Stimulated activated memory B cell treated with anti-CD40 and anti-IgM and Interleukin-4, amounts not matched to agents 10 μg/mL and 1 μg/mL and 100 μg/mL, for 72 hours (primary cell): Measurements from ENCODE around the gene MFSD2A.
A peak's percentile ranks its signal among the peaks of the same experiment; 100 is the strongest.
"Not testable (repeated sequence)": the region's sequence is repeated elsewhere in the genome, so short reads cannot be mapped to it uniquely, and the experiment has no call there.

Experiments used
- ATAC-seq: fragments of 150-1000 bp; cut with Tn5 transposase; 2 replicates; pipeline ENCODE4 v1.10.0; 2021
- H3K27ac Mint-ChIP-seq: one replicate; pipeline ENCODE4 v1.8.0; 2022; ENCODE audit warnings: mild to moderate bottlenecking, mixed read lengths
- H3K27me3 Mint-ChIP-seq: one replicate; pipeline ENCODE4 v1.8.0; 2022; ENCODE audit warnings: mixed read lengths
- H3K36me3 Mint-ChIP-seq: one replicate; pipeline ENCODE4 v1.8.0; 2022; ENCODE audit warnings: mixed read lengths
- H3K4me1 Mint-ChIP-seq: one replicate; pipeline ENCODE4 v1.8.0; 2022; ENCODE audit warnings: mixed read lengths
- H3K4me3 Mint-ChIP-seq: one replicate; pipeline ENCODE4 v1.8.0; 2022; ENCODE audit warnings: mild to moderate bottlenecking, moderate library complexity, mixed read lengths
- H3K9me3 Mint-ChIP-seq: one replicate; pipeline ENCODE4 v1.8.0; 2022; ENCODE audit warnings: mixed read lengths

MFSD2A gene

GRCh38 chr1:39971138-39971537 is 16.2 kb downstream of the MFSD2A start:
- H3K4me1 Mint-ChIP-seq, result peaks cover 26% of the 10 kb centered on the region
- no peak overlapping the region for H3K27ac Mint-ChIP-seq
- no peak overlapping the region for H3K4me3 Mint-ChIP-seq
- H3K9me3 Mint-ChIP-seq, result no peaks in the 10 kb centered on the region
- no peak for ATAC-seq
- peaks cover 49% of the 10 kb centered on the region for H3K36me3 Mint-ChIP-seq
- no peaks in the 10 kb centered on the region for H3K27me3 Mint-ChIP-seq

DNA sequence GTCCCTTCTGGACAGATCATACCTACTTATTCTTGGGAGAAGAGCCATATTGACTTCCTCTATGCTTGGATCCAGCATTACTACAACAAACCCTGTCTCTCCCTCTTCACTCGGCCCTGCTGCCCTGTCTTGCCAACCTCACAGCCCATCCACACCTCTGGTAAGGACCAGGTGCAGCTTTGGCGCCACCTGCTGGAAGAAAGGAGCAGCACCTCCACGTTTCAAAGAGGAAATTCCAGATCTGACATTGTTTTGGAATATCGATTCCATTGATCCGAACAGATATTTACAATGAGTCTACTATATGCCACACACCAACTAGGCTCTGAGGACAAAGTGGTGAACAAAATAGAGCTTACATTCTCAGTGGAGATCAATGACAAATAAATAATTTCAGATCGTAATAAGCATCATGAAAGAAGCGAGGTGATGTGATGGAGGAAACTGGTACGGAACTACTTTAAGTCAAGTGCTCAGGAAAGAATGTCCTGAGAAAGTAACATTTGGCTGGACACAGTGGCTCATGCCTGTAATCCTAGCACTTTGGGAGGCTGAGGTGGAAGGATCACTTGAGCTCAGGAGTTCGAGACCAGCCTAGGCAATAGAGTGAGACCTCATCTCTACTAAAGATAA is 18.7 kb downstream of the MFSD2A start:
- ATAC-seq, result peak; percentile 79
- Mint-ChIP-seq H3K36me3 (peaks cover 26% of the 10 kb centered on the region), H3K27ac (no peak overlapping the region), H3K27me3 (no peaks in the 10 kb centered on the region), H3K9me3 (no peaks in the 10 kb centered on the region), H3K4me1 (peaks cover 15% of the 10 kb centered on the region), H3K4me3 (no peak overlapping the region)

- ATAC-seq, result no peak
- H3K36me3 Mint-ChIP-seq, result peaks cover 6% of the 10 kb centered on the region
- peaks cover 18% of the 10 kb centered on the region for H3K4me1 Mint-ChIP-seq
- no peaks in the 10 kb centered on the region for H3K9me3 Mint-ChIP-seq
- H3K27me3 Mint-ChIP-seq, result no peaks in the 10 kb centered on the region
- no peak overlapping the region for H3K4me3 Mint-ChIP-seq
- no peak overlapping the region for H3K27ac Mint-ChIP-seq
These were observed 21.8 kb downstream of the MFSD2A start for GRCh38 chr1:39976732-39977131.

- Mint-ChIP-seq H3K27ac (no peak overlapping the region), H3K27me3 (no peaks in the 10 kb centered on the region), H3K4me1 (peaks cover 18% of the 10 kb centered on the region), H3K4me3 (no peak overlapping the region), H3K36me3 (peaks cover 6% of the 10 kb centered on the region), H3K9me3 (no peaks in the 10 kb centered on the region)
- no peak for ATAC-seq
These were observed 22.3 kb downstream of the MFSD2A start for GRCh38 chr1:39977202-39977601.

DNA sequence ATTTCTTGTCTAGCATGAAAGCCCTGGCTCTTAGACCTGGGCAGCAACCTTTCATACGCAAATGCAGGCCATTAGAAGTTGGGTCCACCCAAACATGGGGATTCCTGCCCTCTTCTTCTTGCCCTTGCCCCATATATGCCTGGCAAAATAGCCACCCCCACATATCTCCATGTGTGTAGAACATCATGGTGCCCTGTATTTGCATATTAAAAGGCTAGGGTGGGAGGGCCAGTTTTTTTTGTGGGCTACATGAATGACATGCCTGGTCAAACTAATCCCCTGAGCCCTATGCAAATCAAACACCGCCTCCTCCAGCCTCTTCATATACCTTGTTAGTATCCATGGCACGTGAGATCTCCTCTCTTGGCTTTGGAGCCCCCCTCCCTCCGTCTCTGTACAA is 24.7 kb downstream of the MFSD2A start:
- Mint-ChIP-seq H3K27me3 (no peaks in the 10 kb centered on the region), H3K9me3 (no peaks in the 10 kb centered on the region), H3K4me3 (no peak overlapping the region), H3K27ac (no peak overlapping the region), H3K36me3 (no peaks in the 10 kb centered on the region), H3K4me1 (peaks cover 10% of the 10 kb centered on the region)
- no peak for ATAC-seq

DNA sequence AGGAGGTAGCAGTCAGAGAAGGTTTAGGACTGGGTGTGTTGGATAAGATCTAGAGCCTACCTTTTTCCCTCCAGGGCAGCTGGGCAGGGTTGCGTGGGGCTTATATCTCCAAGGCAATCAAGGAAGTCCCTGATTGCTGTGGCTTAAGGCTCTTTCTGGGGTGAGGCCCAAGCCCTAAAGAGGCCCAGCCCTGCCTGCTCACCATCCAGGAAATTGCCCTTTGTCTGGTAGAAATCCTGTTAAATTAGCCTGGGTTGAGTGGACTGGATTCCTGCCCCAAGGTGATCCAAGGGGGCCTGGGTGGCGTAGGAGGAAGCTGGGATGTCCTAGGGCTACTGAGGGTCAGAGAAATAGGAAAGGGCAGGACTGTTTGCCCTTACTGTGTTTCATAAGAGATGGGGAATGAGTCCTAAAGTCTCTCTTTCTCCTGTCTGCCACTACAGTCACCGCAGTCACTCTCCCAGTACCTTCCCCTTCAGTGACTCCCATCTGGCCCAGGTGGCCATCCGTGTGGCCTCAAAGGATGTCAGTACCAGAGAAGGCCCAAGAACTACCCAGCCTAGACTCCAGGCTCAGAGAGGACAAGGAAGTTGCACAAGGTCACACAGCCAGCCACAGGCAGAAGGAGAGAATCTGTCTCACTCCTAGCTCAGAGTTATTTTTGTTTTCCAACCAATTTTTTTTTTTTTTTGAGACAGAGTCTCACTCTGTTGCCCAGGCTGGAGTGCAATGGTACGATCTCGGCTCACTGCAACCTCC is 25.8 kb downstream of the MFSD2A start:
- Mint-ChIP-seq H3K36me3 (no peaks in the 10 kb centered on the region), H3K4me1 (peaks cover 16% of the 10 kb centered on the region), H3K27ac (no peak overlapping the region), H3K4me3 (no peak overlapping the region), H3K9me3 (no peaks in the 10 kb centered on the region), H3K27me3 (no peaks in the 10 kb centered on the region)
- no peak for ATAC-seq

GRCh38 chr1:39981385-39981784 is 26.4 kb downstream of the MFSD2A start:
- Mint-ChIP-seq H3K4me3 (no peak overlapping the region), H3K36me3 (no peaks in the 10 kb centered on the region), H3K27me3 (no peaks in the 10 kb centered on the region), H3K27ac (no peak overlapping the region), H3K9me3 (no peaks in the 10 kb centered on the region), H3K4me1 (peaks cover 21% of the 10 kb centered on the region)
- ATAC-seq, result no peak

DNA sequence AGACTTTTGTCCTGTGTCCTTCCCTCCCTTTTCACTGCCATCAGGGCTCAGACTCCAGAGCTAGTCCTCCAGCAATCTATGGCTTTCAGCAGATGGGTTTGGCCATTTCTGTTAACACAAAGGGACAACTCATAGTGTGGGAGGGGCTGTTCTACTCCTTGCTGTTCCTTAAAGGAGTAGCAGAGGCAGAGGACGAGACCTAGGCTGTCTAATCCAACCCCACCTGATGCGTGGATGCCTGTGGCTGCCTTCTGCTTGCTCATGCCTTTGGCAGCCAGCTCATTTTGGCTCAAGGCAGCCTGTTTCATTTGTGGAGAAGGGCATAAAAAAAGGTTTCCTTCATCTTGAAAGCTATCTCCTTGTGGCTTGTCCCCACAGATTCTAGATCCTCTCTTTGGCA is 27.0 kb downstream of the MFSD2A start:
- no peak for ATAC-seq
- H3K36me3 Mint-ChIP-seq, result no peaks in the 10 kb centered on the region
- no peaks in the 10 kb centered on the region for H3K27me3 Mint-ChIP-seq
- no peak overlapping the region for H3K4me3 Mint-ChIP-seq
- peaks cover 21% of the 10 kb centered on the region for H3K4me1 Mint-ChIP-seq
- no peaks in the 10 kb centered on the region for H3K9me3 Mint-ChIP-seq
- no peak overlapping the region for H3K27ac Mint-ChIP-seq

GRCh38 chr1:39984480-39984879 is 29.5 kb downstream of the MFSD2A start:
- not testable (repeated sequence) for H3K9me3 Mint-ChIP-seq, H3K27me3 Mint-ChIP-seq, H3K36me3 Mint-ChIP-seq, H3K4me3 Mint-ChIP-seq, H3K27ac Mint-ChIP-seq, ATAC-seq
- H3K4me1 Mint-ChIP-seq, result peaks cover 21% of the 10 kb centered on the region

DNA sequence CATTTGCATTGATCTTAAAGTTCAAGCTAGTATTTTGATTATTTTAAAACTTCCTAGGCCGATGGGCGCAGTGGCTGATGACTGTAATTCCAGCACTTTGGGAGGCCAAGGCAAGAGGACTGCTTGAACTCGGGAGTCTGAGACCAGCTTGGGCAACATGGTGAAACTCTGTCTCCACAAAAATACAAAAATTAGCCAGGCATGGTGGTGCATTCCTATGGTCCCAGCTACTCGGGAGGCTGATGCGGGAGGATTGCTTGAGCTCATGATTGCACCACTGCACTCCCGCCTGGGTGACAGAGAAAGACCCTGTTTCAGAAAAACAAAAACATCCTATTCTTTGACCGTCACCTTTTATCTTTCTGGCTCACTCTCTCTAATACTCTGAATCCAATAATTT is 30.0 kb downstream of the MFSD2A start:
- Mint-ChIP-seq H3K9me3 (no peaks in the 10 kb centered on the region), H3K4me1 (peaks cover 17% of the 10 kb centered on the region), H3K4me3 (no peak overlapping the region), H3K27me3 (no peaks in the 10 kb centered on the region), H3K27ac (no peak overlapping the region), H3K36me3 (no peaks in the 10 kb centered on the region)
- no peak for ATAC-seq

DNA sequence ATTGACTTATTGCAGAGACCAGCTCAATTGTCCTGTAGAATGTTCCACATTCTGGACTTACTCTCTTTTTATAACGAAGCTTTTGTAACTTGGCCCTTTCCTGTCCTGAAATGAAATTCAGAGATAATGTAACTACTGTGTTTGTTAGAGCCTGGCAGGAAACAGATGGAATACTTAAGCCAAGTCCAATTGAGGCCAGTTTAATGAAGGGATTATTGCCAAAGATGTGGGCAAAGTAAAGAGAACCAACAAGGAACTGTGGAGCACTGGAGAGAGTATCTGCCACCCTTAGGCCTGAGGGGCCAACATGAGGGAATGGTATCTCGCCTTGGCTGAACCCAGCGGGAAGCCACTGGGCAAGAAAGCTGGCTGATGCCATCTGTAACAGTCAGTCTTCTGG is 32.9 kb downstream of the MFSD2A start:
- no peak for ATAC-seq
- Mint-ChIP-seq H3K27ac (no peak overlapping the region), H3K9me3 (no peaks in the 10 kb centered on the region), H3K36me3 (no peaks in the 10 kb centered on the region), H3K27me3 (no peaks in the 10 kb centered on the region), H3K4me1 (peaks cover 10% of the 10 kb centered on the region), H3K4me3 (no peak overlapping the region)

- no peak overlapping the region for H3K4me3 Mint-ChIP-seq
- no peak for ATAC-seq
- no peak overlapping the region for H3K27ac Mint-ChIP-seq
- no peaks in the 10 kb centered on the region for H3K27me3 Mint-ChIP-seq
- H3K9me3 Mint-ChIP-seq, result no peaks in the 10 kb centered on the region
- no peaks in the 10 kb centered on the region for H3K36me3 Mint-ChIP-seq
- H3K4me1 Mint-ChIP-seq, result peaks cover 10% of the 10 kb centered on the region
These were observed 33.8 kb downstream of the MFSD2A start for GRCh38 chr1:39988618-39989343.

DNA sequence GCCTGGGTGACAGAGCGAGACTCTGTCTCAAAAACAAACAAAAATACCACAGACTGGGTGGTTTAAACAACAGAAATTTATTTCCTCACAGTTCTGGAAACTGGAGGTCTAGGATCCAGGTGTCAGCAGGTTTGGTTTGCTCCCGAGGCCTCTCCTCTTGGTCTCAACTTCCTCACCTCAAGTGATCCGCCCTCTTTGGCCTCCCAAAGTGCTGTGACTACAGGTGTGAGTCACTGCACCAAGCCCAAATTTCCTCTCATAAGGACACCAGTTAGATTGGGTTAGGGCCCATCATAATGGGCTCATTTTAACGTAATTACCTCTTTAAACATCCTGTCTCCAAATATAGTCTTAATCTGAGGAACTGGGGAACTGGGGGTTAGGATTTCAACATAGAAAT is 35.5 kb downstream of the MFSD2A start:
- ATAC-seq, result no peak
- Mint-ChIP-seq H3K27ac (no peak overlapping the region), H3K36me3 (no peaks in the 10 kb centered on the region), H3K4me3 (no peak overlapping the region), H3K27me3 (no peaks in the 10 kb centered on the region), H3K9me3 (no peaks in the 10 kb centered on the region), H3K4me1 (peaks cover 15% of the 10 kb centered on the region)

DNA sequence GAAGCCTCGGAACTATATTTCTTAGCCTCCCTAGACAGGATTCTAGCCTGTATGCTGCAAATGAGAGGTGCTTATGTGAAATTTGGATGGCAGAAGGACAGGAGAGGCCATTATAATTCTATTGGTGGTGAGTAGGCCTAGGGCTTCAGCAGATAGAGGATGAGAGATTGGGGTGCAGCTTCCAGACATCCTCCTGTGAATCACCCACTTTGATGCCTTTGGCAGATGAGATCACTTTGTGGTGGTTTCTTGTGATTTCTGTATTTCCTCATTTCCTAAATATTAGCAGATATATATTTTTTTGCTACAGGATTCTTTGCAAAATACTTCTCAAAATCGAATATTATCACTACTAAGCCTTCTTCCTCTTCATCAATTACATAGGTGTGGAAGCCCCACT is 37.3 kb downstream of the MFSD2A start:
- H3K27me3 Mint-ChIP-seq, result no peaks in the 10 kb centered on the region
- no peak overlapping the region for H3K27ac Mint-ChIP-seq
- H3K4me1 Mint-ChIP-seq, result peaks cover 24% of the 10 kb centered on the region
- no peak overlapping the region for H3K4me3 Mint-ChIP-seq
- no peaks in the 10 kb centered on the region for H3K36me3 Mint-ChIP-seq
- H3K9me3 Mint-ChIP-seq, result no peaks in the 10 kb centered on the region
- no peak for ATAC-seq

- H3K4me3 Mint-ChIP-seq, result no peak overlapping the region
- no peaks in the 10 kb centered on the region for H3K9me3 Mint-ChIP-seq
- no peaks in the 10 kb centered on the region for H3K36me3 Mint-ChIP-seq
- no peak overlapping the region for H3K27ac Mint-ChIP-seq
- ATAC-seq, result no peak
- H3K4me1 Mint-ChIP-seq, result peaks cover 24% of the 10 kb centered on the region
- H3K27me3 Mint-ChIP-seq, result no peaks in the 10 kb centered on the region
These were observed 37.9 kb downstream of the MFSD2A start for GRCh38 chr1:39992888-39993287.

DNA sequence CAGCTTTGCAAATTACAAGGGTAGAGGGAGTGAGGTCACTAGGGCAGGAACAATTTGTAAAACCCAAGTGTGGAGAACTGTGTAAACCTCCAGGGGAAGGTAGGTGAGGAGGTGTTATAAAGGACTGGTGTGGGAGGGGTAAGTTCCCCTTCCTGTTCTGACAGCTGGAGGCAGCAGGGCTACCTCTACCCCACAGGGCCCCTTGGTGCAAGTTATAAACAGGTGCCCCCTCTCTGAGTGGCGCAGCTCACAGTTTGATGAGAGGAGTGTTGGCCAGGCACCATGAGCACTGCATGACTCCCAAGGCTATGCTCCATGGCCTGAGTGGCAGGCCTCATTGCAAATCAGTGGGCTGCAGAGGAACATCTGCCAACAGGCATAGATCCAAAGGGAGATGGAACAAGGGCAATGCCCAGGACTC is 41.0 kb downstream of the MFSD2A start:
- no peaks in the 10 kb centered on the region for H3K27me3 Mint-ChIP-seq
- H3K9me3 Mint-ChIP-seq, result no peaks in the 10 kb centered on the region
- H3K27ac Mint-ChIP-seq, result no peak overlapping the region
- no peaks in the 10 kb centered on the region for H3K36me3 Mint-ChIP-seq
- peaks cover 28% of the 10 kb centered on the region for H3K4me1 Mint-ChIP-seq
- H3K4me3 Mint-ChIP-seq, result no peak overlapping the region
- peak; percentile 95 for ATAC-seq
